GM12872 (cell line): ENCODE results near the gene DCAF5.

Source experiments
- TF ChIP-seq, protein P1 (sequence below): IDR thresholded peaks from 3 replicates; pipeline ENCODE4 v1.5.1; 2011; ENCODE audit warnings: low read depth, mild to moderate bottlenecking, low read length, moderate library complexity; ENCODE audit not compliant: insufficient read depth

Gene DCAF5

DNA sequence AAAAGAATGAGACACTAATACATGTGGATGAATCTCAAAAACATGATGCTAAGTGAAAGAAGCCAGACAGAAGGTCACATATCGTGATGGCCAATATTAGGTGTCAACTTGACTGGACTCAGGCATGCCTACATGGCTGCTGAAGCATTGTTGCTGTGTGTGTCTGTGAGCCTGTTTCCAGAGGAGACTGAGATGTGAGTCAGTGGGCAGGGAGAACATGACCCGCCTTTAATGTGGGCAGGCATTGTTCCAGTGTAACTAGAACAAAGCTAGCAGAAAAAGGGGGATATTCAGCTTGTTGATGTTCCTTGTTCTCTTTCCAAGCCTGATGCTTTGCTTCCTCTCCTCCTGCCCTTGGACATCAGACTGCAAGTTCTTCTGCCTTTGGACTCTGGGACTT lies 47.6 kb downstream of the DCAF5 start:
- TF ChIP-seq, protein P1, sequence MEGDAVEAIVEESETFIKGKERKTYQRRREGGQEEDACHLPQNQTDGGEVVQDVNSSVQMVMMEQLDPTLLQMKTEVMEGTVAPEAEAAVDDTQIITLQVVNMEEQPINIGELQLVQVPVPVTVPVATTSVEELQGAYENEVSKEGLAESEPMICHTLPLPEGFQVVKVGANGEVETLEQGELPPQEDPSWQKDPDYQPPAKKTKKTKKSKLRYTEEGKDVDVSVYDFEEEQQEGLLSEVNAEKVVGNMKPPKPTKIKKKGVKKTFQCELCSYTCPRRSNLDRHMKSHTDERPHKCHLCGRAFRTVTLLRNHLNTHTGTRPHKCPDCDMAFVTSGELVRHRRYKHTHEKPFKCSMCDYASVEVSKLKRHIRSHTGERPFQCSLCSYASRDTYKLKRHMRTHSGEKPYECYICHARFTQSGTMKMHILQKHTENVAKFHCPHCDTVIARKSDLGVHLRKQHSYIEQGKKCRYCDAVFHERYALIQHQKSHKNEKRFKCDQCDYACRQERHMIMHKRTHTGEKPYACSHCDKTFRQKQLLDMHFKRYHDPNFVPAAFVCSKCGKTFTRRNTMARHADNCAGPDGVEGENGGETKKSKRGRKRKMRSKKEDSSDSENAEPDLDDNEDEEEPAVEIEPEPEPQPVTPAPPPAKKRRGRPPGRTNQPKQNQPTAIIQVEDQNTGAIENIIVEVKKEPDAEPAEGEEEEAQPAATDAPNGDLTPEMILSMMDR, result no peak

DNA sequence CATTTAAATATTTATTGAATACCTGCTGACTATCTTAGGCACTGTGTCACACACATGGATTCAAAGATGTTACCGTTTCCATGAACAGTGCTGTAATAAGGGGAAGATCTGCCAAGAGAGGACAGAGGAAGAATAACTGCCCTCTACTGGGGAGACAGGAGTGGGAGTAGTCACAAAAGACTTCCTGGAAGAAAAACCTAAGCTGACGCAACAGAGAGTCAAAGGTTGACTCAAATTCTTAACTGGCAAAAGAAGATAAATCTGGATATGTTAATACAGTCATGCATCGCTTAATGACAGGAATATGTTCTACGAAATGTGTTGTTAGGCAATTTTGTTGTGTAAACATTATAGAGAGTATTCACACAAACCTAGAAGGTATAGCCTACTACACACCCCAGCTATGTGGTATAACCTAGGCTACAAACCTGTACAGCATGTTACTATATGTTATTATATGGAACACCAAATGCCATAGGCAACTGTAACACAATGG lies 51.5 kb downstream of the DCAF5 start:
- TF ChIP-seq, protein P1, result peak; percentile 52

DNA sequence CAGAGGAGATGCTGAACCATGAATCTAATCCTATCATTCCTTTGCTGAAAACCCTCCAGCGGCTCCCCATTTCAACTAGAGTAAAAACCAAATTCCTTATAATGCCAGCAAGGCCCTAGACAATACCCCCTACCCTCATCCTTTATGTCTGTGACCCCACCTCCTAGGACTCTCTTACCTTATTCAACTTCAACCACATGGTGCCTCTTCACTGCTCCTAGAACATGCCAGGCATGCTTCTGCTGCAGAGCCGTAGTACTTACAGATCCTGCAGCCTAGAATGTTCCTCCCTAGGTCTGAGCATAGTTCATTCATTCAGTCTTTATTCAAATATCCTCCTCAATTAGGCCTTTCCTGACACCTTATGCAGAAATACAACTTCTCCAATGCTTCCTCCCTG lies 54.9 kb downstream of the DCAF5 start:
- TF ChIP-seq, protein P1, result no peak

DNA sequence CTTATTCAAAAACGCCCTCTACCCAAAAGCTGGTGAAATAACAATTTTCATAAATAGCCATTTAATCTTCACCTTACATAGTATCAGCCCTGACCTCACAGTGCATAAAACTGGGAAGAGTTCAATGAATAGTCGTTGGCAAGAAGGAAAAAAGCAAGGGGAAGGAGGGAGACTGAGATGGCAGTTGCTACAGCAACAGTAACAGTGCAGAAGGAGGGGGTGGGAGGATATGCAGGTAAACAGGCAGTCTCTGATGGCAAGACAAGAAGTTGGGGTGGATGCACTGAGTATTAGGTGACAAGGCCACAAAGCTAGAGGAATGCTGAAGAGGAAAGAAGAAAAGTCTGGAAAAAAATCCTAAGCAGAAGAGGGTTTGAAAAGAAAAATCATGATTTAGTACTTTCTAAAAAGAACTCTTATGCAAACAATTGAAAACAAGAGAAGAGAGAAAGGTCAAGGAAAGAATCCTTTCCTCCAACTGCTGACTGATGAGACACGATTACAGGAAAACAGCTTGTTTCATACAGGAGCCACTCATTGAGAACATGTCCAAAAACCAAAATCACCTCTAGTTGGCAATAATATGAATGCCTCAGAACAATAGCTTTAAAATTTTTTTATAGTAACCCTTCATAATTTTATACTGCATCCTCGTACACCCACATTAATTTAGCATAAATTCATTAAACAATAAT lies 56.0 kb downstream of the DCAF5 start:
- TF ChIP-seq, protein P1, result no peak

DNA sequence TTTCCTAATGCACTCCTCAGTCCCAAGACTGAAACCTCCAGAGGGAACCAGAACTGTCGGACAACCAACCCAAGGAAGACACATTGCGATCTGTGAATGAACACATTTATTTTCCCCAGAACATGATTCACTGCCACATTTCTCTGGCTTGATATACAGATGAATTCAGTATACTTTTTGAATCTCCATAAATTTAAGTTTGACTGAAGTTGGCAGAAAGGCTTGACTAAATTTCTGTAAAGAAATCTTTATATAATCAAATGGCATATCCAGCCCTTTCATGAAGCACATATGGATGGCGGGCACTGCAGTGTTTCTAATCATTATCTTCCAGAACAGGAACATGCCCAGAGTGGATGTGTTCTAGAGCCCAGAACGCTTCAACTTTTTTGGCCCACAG lies 56.7 kb downstream of the DCAF5 start:
- TF ChIP-seq, protein P1, result no peak

DNA sequence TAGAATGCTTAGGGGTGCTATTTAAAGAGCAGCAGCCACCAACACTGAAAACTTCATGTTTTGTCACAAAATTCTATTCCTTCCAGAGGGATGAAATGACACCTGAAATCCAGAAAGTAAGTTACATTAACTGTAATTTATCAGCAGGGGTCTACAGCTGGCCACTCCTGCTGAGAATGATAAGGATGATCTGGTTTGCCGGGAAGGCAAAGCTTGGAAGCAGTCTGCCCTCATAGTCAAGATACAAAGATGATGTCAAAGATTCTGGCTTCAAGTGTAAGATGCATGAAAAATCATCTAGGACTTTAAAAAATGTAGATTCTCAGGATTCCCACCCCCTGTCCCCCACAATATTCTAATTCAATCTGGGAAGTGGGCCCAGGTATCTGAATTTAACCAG lies 58.4 kb downstream of the DCAF5 start:
- TF ChIP-seq, protein P1, result no peak

DNA sequence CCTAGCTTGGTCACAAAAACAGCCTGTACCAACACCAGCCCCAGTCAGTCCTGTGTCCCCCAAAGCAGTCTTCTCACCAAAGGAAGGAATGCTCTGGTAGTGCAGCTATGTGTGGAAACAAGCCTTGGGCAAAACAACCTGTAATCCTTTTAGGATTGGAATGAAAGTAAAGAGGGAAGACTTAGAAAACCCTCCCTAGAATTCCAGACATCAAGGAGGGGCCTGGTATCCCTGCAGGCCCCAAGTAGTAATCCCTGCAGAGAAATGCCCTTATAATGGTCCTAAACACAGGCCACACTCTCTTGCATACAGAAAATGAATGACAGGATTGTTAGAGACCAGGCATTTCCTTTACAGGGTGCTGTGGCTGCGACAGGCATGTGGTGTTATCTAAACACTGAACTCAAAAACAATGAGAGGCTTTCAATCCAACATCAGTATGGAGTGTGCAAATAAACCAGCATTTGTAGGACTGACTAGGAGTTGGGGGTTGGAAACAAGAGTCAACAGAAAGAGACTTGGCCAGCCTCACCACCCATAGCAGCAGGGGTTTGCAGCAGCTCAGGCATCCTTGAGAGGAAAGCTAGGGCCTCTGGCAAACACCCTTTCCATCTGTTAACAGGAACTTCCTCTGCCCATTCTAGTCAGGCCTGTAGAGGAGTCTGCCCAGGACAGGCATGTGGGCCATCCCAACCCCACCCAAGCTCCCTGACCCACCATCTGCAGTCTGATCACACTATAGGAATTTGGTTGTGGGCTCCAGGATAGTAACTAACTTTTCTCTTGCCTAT lies 59.1 kb downstream of the DCAF5 start:
- TF ChIP-seq, protein P1, result no peak
